ENCODE results near the gene PIEZO1. TPM values are rescaled to one million over a fixed set of nuclear protein-coding genes. Genes with fewer than 3 reads are reported as not detected.

PIEZO1 gene
- total RNA-seq, 6 donors from 2014 or later: 107 to 535 (median 239) TPM

- 67 to 70% methylated on average over 11 to 13 of the region's 16 CpGs for WGBS, 2 donors
- TF ChIP-seq CTCF (IDR thresholded peaks at IDR 0.05): no peak
- no peak for TF ChIP-seq POLR2AphosphoS5 (IDR thresholded peaks at IDR 0.05)
- no peak for TF ChIP-seq EP300 (IDR thresholded peaks at IDR 0.05)
- no peak for TF ChIP-seq POLR2A (IDR thresholded peaks at IDR 0.05)
- Histone ChIP-seq H3K27me3 (no peaks in the 10 kb centered on the region), H3K27ac (peak overlapping the region; percentile 57 to 79 (median 64)), H3K36me3 (peaks cover 0 to 23% (median 0%) of the 10 kb centered on the region in 4 donors), H3K9me3 (no peaks in the 10 kb centered on the region), H3K4me1 (peaks cover 77 to 96% (median 84%) of the 10 kb centered on the region in 4 donors), H3K4me3 (no peak overlapping the region)
- no peak for ATAC-seq (ENCODE audit: low FRiP score in 2 of 2)
- peak in 1 of 2 donors; percentile 55 for DNase-seq
Measured at GRCh38 chr16:88762258-88762870, 22.7 kb downstream of the PIEZO1 start.

GRCh38 chr16:88761830-88762229 lies 23.2 kb downstream of the PIEZO1 start:
- ATAC-seq (ENCODE audit: low FRiP score in 2 of 2) (no peak), DNase-seq (no peak)
- Histone ChIP-seq H3K4me1 (peaks cover 72 to 91% (median 78%) of the 10 kb centered on the region in 4 donors), H3K27me3 (no peaks in the 10 kb centered on the region), H3K4me3 (no peak overlapping the region), H3K27ac (peak overlapping the region; percentile 57 to 79 (median 64)), H3K9me3 (no peaks in the 10 kb centered on the region), H3K36me3 (peaks cover 0 to 23% (median 0%) of the 10 kb centered on the region in 4 donors)
- TF ChIP-seq POLR2AphosphoS5 (IDR thresholded peaks at IDR 0.05) (no peak), EP300 (IDR thresholded peaks at IDR 0.05) (no peak), POLR2A (IDR thresholded peaks at IDR 0.05) (no peak), CTCF (IDR thresholded peaks at IDR 0.05) (no peak)
- WGBS, 2 donors: 64 to 100% methylated on average over 1 to 9 of the region's 10 CpGs

- Histone ChIP-seq H3K4me1 (peaks cover 72 to 88% (median 74%) of the 10 kb centered on the region in 4 donors), H3K4me3 (no peak overlapping the region), H3K27ac (peak overlapping the region in 2 of 4 donors; percentile 13 to 65), H3K36me3 (peaks cover 0 to 23% (median 0%) of the 10 kb centered on the region in 4 donors), H3K27me3 (no peaks in the 10 kb centered on the region), H3K9me3 (no peaks in the 10 kb centered on the region)
- ATAC-seq (ENCODE audit: low FRiP score in 2 of 2) (no peak), DNase-seq (no peak)
- WGBS, 2 donors: 89 to 93% methylated on average over 3 to 9 of the region's 11 CpGs
- TF ChIP-seq POLR2A (IDR thresholded peaks at IDR 0.05) (no peak), POLR2AphosphoS5 (IDR thresholded peaks at IDR 0.05) (no peak), CTCF (IDR thresholded peaks at IDR 0.05) (no peak), EP300 (IDR thresholded peaks at IDR 0.05) (no peak)
Measured at GRCh38 chr16:88761143-88761534, 23.9 kb downstream of the PIEZO1 start.

GRCh38 chr16:88760424-88761142 lies 24.4 kb downstream of the PIEZO1 start:
- WGBS, 2 donors: 71 to 85% methylated on average over 1 to 24 of the region's 24 CpGs
- H3K9me3 ChIP-seq: no peaks in the 10 kb centered on the region
- H3K27me3 ChIP-seq: no peaks in the 10 kb centered on the region
- TF ChIP-seq EP300 (IDR thresholded peaks at IDR 0.05): no peak
- no peak for TF ChIP-seq POLR2AphosphoS5 (IDR thresholded peaks at IDR 0.05)
- TF ChIP-seq CTCF (IDR thresholded peaks at IDR 0.05): no peak
- TF ChIP-seq POLR2A (IDR thresholded peaks at IDR 0.05): no peak
- H3K36me3 ChIP-seq: peaks cover 0 to 20% (median 0%) of the 10 kb centered on the region in 4 donors
- ATAC-seq (ENCODE audit: low FRiP score in 2 of 2): no peak
- no peak for DNase-seq
- H3K4me1 ChIP-seq: peaks cover 69 to 90% (median 72%) of the 10 kb centered on the region in 4 donors
- peak overlapping the region; percentile 13 to 77 (median 50) for H3K27ac ChIP-seq
- no peak overlapping the region for H3K4me3 ChIP-seq
